ENCODE measurements around the gene NFIA. TPM values are rescaled to one million over a fixed set of nuclear protein-coding genes. Genes with fewer than 3 reads are reported as not detected.

The NFIA gene
- total and polyA plus RNA-seq, 2 of the 13 experiments (the other 11 are each of a cell fraction or from before 2014, with no cell fraction given): 14.7 to 28.5 TPM

- TF ChIP-seq CENPBD1 (CRISPR knock-in tag; IDR thresholded peaks at IDR 0.05; ENCODE audit: borderline replicate concordance, low read depth) (no peak), ZNF124 (CRISPR knock-in tag; IDR thresholded peaks at IDR 0.05) (0 out of 2 replicates have a peak, but pooled peaks have one; percentile 21), SOX6 (IDR thresholded peaks at IDR 0.05) (no peak), SOX6 (CRISPR knock-in tag; IDR thresholded peaks at IDR 0.05) (peak; percentile 41; the same call in 1 of the 2 replicates), PLSCR1 (CRISPR knock-in tag; IDR thresholded peaks at IDR 0.05; ENCODE audit: borderline replicate concordance) (no peak), ZBTB3 (CRISPR knock-in tag; IDR thresholded peaks at IDR 0.05; ENCODE audit: borderline replicate concordance, low read depth) (no peak), ZBTB40 (IDR thresholded peaks at IDR 0.05) (no peak), ZBTB40 (CRISPR knock-in tag; IDR thresholded peaks at IDR 0.05) (no peak), REST (IDR thresholded peaks at IDR 0.05; ENCODE audit: borderline replicate concordance in 1 of 2, low read depth in 1 of 2, low read length in 2 of 2) (0 out of 4 replicates have a peak, but pooled peaks of 1 of the 2 experiments have one; percentile 13), ZNF256 (CRISPR knock-in tag; conservative IDR thresholded peaks at IDR 0.05) (no peak), KAT8 (CRISPR knock-in tag; IDR thresholded peaks at IDR 0.05) (peak; percentile 27; the same call in 1 of the 2 replicates), ATF7-NPFF (CRISPR knock-in tag; IDR thresholded peaks at IDR 0.05; ENCODE audit: low read depth) (no peak), SP4 (CRISPR knock-in tag; IDR thresholded peaks at IDR 0.05) (no peak), CBFB (CRISPR knock-in tag; IDR thresholded peaks at IDR 0.05) (no peak), ATRX (CRISPR knock-in tag; IDR thresholded peaks at IDR 0.05; ENCODE audit: borderline replicate concordance) (no peak), ZNF10 (CRISPR knock-in tag; IDR thresholded peaks at IDR 0.05; ENCODE audit: borderline replicate concordance, low read depth) (no peak), GABPB1 (CRISPR knock-in tag; IDR thresholded peaks at IDR 0.05) (peak; percentile 46)
Measured at GRCh38 chr1:61079898-61080336, 2.4 kb upstream of the NFIA start (continued).
